Osteoblast (primary cell): Measurements from ENCODE around the gene IL5RA. TPM values are rescaled to one million over a fixed set of nuclear protein-coding genes. Genes with fewer than 3 reads are reported as not detected.

ENCODE experiments used
- DNase-seq: peaks from one replicate; pipeline ENCODE4 v3.0.0; 2011; ENCODE audit warnings: low spot score, mixed read lengths; ENCODE audit not compliant: insufficient read length; ENCODE audit errors: missing footprints
- H2AFZ ChIP-seq: 2 replicates; pipeline ENCODE4 v1.6.0; 2011; ENCODE audit warnings: mild to moderate bottlenecking, low read length
- H3K27ac ChIP-seq: 2 replicates; pipeline ENCODE4 v1.5.1; 2011; ENCODE audit warnings: mild to moderate bottlenecking, low read depth, low read length, moderate library complexity
- H3K27me3 ChIP-seq: 2 replicates; pipeline ENCODE4 v1.6.0; 2012; ENCODE audit warnings: mild to moderate bottlenecking, control low read depth, inconsistent platforms, low read length, moderate library complexity; ENCODE audit not compliant: insufficient read depth
- H3K36me3 ChIP-seq: 2 replicates; pipeline ENCODE4 v1.5.1; 2011; ENCODE audit warnings: mild to moderate bottlenecking, low read length, control low read depth, moderate library complexity; ENCODE audit not compliant: insufficient read depth
- H3K4me1 ChIP-seq: 2 replicates; pipeline ENCODE4 v1.5.1; 2011; ENCODE audit warnings: mild to moderate bottlenecking, low read length, control low read depth, moderate library complexity; ENCODE audit not compliant: insufficient read depth
- H3K4me2 ChIP-seq: 2 replicates; pipeline ENCODE4 v1.6.0; 2011; ENCODE audit warnings: mild to moderate bottlenecking, low read length; ENCODE audit not compliant: insufficient read depth
- H3K4me3 ChIP-seq: fragments of 200-600 bp; sonication (generic); 3 replicates; pipeline ENCODE4 v1.5.1; 2012; ENCODE audit warnings: mild to moderate bottlenecking, low read length, inconsistent platforms; ENCODE audit not compliant: insufficient read depth
- H3K79me2 ChIP-seq: 2 replicates; pipeline ENCODE4 v1.6.0; 2012; ENCODE audit warnings: mild to moderate bottlenecking, low read length, control low read depth, inconsistent platforms; ENCODE audit not compliant: insufficient read depth
- H3K9me3 ChIP-seq: 2 replicates; pipeline ENCODE4 v1.5.1; 2011; ENCODE audit warnings: low read depth, low read length, control low read depth
- H4K20me1 ChIP-seq: 2 replicates; pipeline ENCODE4 v1.6.0; 2012; ENCODE audit warnings: mild to moderate bottlenecking, low read length, control low read depth; ENCODE audit not compliant: insufficient read depth
- total RNA-seq: library from RNA; depleted of rRNA; stranded (reverse); fragments of >200 nt; gene quantifications from 2 replicates; pipeline ENCODE4 v1.2.3, GENCODE V29; 2012
- TF ChIP-seq, protein P1 (sequence below): IDR thresholded peaks from 2 replicates; pipeline ENCODE4 v1.5.1; 2011; ENCODE audit warnings: mild to moderate bottlenecking, low read depth, low read length, moderate library complexity; ENCODE audit errors: extremely low read depth

Gene IL5RA
- total RNA-seq, 1 donor, result not detected

DNA sequence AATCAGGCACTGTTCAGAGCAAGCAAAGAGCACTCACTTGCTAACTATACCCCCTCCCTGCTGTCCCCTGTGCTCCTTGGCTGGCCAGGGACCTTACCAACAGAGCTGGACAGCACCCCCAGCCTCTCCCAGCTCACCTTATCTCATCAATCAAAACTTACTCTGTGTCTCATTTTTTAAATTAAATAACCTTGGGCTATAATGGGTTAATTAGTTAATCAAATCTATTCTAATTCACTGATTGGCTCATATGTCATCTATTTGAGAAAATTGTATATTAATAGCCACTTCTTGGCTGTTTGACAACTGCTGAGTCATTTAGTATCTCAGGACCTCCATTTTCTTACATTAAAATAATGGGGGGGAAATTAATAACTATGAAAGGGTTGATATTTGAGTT, 22.9 kb downstream of the IL5RA start:
- H3K4me3 ChIP-seq, result no peak overlapping the region
- no peak for DNase-seq
- no peaks in the 10 kb centered on the region for H3K79me2 ChIP-seq
- no peak overlapping the region for H3K4me2 ChIP-seq
- H3K36me3 ChIP-seq, result no peaks in the 10 kb centered on the region
- no peaks in the 10 kb centered on the region for H4K20me1 ChIP-seq
- H3K9me3 ChIP-seq, result no peaks in the 10 kb centered on the region
- H2AFZ ChIP-seq, result no peak overlapping the region
- H3K27ac ChIP-seq, result no peak overlapping the region
- no peaks in the 10 kb centered on the region for H3K27me3 ChIP-seq
- TF ChIP-seq, protein P1, sequence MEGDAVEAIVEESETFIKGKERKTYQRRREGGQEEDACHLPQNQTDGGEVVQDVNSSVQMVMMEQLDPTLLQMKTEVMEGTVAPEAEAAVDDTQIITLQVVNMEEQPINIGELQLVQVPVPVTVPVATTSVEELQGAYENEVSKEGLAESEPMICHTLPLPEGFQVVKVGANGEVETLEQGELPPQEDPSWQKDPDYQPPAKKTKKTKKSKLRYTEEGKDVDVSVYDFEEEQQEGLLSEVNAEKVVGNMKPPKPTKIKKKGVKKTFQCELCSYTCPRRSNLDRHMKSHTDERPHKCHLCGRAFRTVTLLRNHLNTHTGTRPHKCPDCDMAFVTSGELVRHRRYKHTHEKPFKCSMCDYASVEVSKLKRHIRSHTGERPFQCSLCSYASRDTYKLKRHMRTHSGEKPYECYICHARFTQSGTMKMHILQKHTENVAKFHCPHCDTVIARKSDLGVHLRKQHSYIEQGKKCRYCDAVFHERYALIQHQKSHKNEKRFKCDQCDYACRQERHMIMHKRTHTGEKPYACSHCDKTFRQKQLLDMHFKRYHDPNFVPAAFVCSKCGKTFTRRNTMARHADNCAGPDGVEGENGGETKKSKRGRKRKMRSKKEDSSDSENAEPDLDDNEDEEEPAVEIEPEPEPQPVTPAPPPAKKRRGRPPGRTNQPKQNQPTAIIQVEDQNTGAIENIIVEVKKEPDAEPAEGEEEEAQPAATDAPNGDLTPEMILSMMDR, result no peak
- no peaks in the 10 kb centered on the region for H3K4me1 ChIP-seq

DNA sequence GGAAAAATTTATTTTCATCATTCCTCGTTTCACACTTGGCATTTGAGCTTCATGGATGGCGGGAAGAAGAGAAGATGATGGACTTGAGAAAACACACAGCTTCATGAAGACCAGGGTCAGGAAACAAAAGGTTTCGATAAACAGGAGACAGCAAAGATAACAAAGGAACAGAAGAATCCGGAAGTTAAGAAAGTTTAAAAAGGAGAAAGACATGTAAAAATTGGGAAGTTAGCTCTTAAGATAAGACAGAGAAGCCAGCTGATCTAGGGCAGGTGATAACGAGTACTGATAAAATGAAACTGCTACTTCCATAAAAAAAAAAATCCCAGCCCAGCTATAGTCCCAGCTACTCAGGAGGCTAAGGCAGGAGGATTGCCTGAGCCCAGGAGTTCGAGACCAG, 23.9 kb downstream of the IL5RA start:
- no peaks in the 10 kb centered on the region for H3K79me2 ChIP-seq
- no peaks in the 10 kb centered on the region for H3K36me3 ChIP-seq
- TF ChIP-seq, protein P1, result no peak
- H3K4me3 ChIP-seq, result no peak overlapping the region
- no peaks in the 10 kb centered on the region for H4K20me1 ChIP-seq
- no peaks in the 10 kb centered on the region for H3K27me3 ChIP-seq
- H3K4me2 ChIP-seq, result no peak overlapping the region
- DNase-seq, result no peak
- H2AFZ ChIP-seq, result no peak overlapping the region
- H3K9me3 ChIP-seq, result no peaks in the 10 kb centered on the region
- no peaks in the 10 kb centered on the region for H3K4me1 ChIP-seq
- H3K27ac ChIP-seq, result no peak overlapping the region

DNA sequence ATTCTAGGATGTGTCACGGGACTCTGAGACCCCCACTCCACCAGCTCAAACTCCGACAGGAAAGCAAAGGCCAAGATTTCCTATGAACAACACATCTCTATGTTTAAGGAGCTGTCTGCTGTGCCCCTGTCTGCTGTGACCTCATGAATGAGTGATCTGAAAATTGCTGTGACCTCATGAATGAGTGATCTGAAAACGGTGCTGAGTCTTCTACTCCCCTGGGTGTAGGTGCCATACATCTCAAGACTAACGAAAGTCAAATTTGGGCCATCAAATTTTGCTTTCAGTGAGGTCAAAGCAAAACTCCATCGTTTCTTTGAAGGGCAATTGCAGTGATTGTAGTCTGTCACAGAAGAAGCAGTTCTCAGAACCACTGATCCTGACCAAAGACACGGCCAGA, 24.4 kb downstream of the IL5RA start:
- no peaks in the 10 kb centered on the region for H3K79me2 ChIP-seq
- H2AFZ ChIP-seq, result no peak overlapping the region
- H3K4me1 ChIP-seq, result no peaks in the 10 kb centered on the region
- H3K4me2 ChIP-seq, result no peak overlapping the region
- H3K4me3 ChIP-seq, result no peak overlapping the region
- TF ChIP-seq, protein P1, result no peak
- no peaks in the 10 kb centered on the region for H3K27me3 ChIP-seq
- no peaks in the 10 kb centered on the region for H4K20me1 ChIP-seq
- DNase-seq, result no peak
- no peak overlapping the region for H3K27ac ChIP-seq
- no peaks in the 10 kb centered on the region for H3K9me3 ChIP-seq
- no peaks in the 10 kb centered on the region for H3K36me3 ChIP-seq

DNA sequence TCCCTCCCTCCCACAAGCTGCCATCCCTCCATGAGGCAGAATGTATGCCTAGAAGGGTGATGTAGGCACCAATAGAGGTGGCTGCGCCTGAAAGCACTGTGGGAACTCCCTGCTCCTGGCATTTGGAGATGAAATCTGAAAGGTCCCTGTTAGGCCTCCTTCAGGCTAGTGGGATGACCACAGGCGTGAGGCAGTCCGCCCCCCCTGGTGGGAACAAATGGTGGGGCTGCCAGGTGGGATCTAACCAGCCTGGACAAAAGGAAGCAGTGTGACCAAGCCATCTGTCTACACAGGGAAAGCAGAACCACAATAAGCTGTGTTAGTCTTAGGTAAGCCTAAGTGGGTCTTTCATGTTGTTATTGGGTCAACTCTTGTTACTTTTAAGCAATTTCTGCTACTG, 25.3 kb downstream of the IL5RA start:
- Histone ChIP-seq H3K27ac (no peak overlapping the region), H3K4me3 (no peak overlapping the region), H3K79me2 (no peaks in the 10 kb centered on the region), H3K9me3 (no peaks in the 10 kb centered on the region), H3K4me1 (no peaks in the 10 kb centered on the region), H3K27me3 (no peaks in the 10 kb centered on the region), H3K36me3 (no peaks in the 10 kb centered on the region), H4K20me1 (no peaks in the 10 kb centered on the region), H2AFZ (no peak overlapping the region), H3K4me2 (no peak overlapping the region)
- no peak for DNase-seq
- TF ChIP-seq, protein P1, result no peak
